Muscle of back (tissue), 11 donors: ENCODE data around the gene FADS2. TPM values are rescaled to one million over a fixed set of nuclear protein-coding genes. Genes with fewer than 3 reads are reported as not detected.

ENCODE experiments used
- DNase-seq, 3 donors: peaks; one replicate each; pipeline versions ENCODE4 v3.0.0 to v3.0.0-alpha.2; 2013
- polyA plus RNA-seq, 10 donors: library from polyadenylated mRNA; unstranded; fragments of 120-200 nt; gene quantifications; one replicate each; pipeline ENCODE4 v1.2.1, GENCODE V29; 2013; ENCODE audit not compliant: insufficient read length in 10 of 10

The FADS2 gene
- polyA plus RNA-seq, 10 donors: 75.7 to 121 (median 87.4) TPM

DNA sequence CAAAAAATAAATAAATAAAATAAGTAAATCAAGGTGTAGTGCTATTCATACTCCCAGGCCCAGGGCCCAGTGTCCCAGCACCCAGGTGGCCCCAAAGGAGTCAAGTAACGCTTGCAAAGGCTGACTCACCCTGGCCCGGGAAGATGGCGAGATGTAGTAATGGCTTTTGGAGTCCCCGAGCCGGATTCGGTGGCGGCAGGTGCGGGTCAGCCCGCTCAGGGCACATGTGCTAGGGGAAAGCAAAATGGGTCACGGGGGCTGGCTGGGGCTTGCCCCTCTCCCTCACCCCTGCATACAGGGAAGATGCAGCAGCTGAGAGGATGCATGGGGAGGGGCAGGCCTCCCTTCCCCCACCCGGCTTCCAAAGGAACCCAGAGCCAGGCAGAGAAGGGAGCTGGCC, 74.2 kb downstream of the FADS2 start:
- no peak for DNase-seq

- DNase-seq: no peak
Measured at GRCh38 chr11:61903845-61904244, 75.7 kb downstream of the FADS2 start.

DNA sequence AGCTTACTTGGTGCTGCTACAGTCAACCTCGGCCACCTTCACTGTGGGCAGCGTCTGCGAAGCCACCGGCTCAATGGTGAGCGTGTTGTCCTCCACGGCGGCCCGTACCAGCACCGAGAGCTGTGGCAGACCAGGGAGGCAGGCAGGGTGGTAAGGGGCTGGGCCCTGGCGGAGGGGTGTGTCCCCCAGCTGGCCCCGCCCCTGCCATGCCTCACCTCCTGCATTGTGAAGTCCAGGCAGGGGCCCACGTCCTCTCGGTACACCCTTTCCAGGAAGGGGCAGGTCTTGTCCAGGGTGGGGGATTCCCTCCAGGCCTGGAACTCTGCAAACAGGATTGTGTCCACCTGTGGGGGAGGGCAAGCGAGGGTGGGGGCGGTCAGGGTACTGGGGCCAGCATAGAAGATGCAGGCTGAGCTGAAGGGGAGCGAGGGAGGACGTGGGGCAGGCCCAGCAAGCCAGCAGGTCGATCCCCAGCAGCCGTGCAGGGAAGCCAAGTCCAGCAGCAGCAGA, 76.5 kb downstream of the FADS2 start:
- no peak for DNase-seq

- no peak for DNase-seq
Measured at GRCh38 chr11:61905067-61905696, 77.1 kb downstream of the FADS2 start.

- DNase-seq: no peak
Measured at GRCh38 chr11:61905801-61906521, 77.9 kb downstream of the FADS2 start.

DNA sequence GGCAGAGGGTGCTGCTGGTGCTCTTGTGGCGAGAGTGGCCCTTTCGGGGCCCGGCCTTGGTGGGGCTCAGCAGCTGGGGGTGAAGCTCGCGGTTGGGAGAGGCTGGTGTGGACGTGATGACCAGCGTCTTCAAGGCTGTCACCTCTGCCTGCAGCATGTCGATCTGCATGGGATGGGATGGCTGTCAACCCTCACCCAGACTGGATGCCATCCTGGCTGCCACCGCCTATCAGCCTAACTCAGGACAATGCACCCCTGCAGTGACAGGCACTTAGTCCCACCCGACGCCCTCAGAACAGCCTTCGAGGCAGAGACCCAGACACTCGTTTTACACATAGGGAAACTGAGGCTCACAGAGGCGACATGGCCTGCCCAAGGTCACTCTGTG, 78.4 kb downstream of the FADS2 start:
- DNase-seq: no peak

GRCh38 chr11:61907282-61907681, 79.2 kb downstream of the FADS2 start:
- DNase-seq: no peak

DNA sequence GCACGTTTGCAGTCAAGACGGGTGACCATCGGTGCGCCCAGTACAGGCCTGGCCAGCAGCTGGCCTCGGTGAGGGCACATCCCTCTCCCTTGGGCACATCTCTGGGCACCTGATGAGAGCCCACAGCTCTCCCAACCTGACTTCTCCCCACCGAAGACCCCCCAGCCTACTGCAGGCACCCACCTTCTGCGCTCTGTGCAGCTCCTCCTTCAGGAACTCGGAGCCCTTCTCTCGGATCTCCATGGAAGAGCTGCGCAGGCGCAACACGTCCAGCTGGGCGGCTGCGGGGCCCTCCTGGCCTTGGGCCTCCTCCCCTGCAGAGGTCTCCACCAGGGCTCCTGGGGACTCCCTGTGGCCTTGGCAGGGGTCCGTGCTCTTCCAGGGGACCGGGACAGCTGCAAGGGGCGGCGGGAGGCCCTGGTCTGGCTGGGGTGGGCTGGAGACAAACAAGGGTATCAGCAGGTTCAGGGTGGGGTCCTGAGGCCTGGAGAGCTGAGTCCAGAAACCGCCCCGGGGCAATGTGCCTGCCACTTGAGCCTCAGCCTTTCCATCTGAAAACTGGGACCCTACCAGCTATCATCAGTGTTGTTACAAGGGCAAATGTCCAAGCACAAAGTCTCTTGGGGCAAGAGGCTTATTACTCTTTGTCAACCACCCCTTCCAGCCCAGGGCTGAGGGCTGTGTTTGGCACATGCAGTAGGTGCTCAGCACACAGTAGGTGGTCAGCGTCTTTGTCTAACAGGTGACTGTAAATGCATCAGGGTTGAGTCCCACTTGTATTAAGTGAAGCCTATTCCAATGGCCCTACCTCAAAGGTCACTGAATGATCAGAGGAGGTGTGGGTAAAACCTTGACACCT, 80.0 kb downstream of the FADS2 start:
- DNase-seq: no peak

DNA sequence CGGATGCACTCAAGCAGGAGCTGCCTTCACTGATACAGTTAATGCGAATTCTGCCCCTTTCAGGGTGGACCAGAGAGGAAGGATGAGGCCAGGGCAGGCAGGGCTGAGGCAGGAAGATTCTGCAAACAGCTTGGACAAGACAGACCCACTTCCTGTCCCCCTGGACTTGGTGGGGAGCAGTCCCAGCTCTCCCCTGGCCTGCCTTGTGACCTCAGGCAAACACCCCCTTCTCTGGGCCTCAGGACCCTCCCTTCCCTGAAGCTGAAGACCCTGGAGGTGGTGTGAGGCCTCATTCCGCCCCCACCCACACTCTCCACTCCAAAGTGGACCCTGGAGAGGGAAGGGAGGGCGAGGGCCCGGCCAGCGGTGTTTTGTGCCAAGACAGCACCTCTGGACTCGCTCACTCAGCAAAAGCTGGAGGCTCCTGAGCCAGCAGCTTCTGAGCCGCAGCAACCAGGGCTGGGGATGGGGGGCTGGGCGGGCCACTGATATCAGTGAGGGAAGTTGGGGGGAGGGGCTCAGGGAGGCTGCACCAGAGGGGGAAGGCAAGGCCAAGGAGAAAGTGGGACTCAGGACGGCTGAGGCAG, 80.7 kb downstream of the FADS2 start:
- peak in 2 of 3 donors; percentile 73 to 89 for DNase-seq

DNA sequence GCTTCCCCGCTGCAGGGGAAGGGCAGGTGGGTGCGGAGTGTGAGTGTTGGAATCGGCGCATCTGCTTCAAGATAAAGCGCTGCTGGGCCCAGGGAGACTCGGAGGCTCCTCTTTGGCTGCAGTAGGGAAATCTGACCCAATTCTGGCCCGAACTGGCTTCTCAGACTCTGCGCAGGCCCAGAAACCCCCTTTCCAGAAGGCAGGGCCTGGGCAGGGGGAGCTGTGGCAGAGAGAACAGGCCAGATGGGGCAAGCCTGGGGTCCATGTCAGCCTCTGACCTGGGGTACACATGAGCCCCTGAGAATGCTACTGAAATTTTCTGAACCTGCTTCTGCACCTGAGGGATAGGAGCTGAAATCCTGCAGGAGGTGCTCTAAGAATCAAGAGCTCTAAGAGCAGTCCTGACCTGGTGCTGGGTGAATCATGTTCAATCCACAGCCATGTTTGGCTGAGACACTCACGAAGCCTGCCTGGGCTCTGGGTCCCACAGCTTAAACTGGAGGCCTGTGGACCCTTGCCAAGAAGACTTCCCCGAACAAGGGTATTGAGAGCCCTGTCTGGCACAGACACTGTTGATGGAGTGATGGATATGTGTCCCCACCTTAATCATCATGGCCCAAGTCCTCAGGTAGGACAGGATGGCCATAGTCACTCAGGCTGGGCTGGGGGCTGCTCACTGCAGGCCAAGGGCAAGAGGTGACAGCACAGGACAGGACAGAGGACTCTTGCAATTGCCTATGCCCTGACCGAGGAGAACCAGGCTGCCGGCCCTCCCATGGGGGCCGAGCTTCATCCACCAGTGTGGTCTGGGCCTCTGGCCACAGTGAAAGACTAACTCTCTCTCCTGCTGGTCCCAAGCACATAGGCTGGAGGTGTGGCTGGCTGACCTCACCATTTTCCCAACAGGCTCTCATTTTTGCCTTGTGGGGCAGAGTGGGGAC, 82.4 kb downstream of the FADS2 start:
- DNase-seq: peak; percentile 68 to 95 (median 89)

GRCh38 chr11:61911128-61911700, 83.1 kb downstream of the FADS2 start:
- no peak for DNase-seq

GRCh38 chr11:61911701-61912529, 83.8 kb downstream of the FADS2 start:
- peak in 1 of 3 donors; percentile 41 for DNase-seq

GRCh38 chr11:61912530-61912898, 84.4 kb downstream of the FADS2 start:
- peak in 1 of 3 donors; percentile 38 for DNase-seq

DNA sequence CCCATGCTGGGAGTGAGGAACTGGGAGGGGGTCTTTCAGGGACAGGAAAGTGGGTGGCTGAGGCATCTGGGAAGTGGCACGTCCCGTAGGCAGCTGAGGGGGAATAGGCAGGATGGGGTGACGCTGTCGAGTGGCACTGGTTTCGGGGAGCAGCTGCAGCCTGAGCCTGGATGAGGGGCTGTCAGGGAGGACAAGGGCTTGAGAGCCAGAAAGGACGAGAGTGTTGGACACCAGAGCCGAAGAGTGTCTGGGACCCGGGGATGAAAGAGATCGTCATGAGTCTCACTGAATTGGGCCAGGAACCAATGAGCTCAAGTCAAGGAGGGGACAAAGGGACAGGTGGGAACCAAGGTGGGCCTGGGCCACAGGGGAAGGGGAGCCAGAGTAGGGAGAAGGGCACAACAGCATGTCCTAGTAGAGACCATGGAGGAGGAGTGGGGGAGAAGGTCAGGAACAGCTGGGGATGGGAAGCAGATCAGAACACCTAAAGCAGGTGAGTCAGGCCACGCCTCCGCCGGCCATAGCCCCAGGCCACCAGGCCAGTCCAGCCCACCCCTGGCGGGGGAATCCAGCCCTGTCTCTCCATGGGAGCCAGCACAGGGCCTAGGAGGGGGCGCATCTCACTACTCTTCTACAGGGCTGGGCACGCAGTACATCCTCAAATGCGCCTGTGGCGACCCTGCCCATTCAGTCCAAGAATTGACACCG, 85.0 kb downstream of the FADS2 start:
- DNase-seq: peak in 1 of 3 donors; percentile 2

DNA sequence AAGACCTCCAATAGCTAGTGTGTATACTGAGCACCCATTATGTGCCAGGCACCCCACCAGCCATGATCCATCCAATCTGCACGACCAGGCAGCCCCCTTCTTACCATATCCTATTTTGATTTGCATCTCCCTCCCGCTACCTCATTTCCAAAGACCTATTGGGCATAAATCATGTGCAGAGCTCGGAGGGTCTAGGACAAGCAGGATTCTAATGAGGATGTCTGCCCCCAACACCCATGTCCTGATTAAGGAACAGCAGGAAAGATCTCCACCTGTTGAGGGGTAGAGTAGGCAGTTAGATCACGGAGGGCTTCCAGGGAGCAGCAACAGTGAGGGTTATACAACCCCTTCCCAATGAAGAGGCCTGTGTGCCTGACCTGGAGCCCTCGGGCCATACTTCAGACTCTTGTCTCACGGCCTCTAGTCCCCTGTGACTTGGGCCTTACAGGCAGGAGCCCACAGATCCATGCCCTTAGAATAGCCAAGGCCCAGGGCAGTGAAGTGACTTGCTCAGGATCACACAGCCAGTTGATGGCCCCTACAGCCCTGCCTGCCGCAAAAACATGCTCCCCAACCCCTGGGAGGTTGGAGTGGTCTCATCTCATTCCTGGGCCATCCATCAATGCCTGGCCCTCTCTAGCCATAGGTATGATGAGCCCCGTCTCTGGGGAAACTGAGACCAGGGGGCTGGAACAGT, 85.7 kb downstream of the FADS2 start:
- peak in 1 of 3 donors; percentile 3 for DNase-seq

GRCh38 chr11:61914471-61915171, 86.5 kb downstream of the FADS2 start:
- peak in 1 of 3 donors; percentile 1 for DNase-seq

DNA sequence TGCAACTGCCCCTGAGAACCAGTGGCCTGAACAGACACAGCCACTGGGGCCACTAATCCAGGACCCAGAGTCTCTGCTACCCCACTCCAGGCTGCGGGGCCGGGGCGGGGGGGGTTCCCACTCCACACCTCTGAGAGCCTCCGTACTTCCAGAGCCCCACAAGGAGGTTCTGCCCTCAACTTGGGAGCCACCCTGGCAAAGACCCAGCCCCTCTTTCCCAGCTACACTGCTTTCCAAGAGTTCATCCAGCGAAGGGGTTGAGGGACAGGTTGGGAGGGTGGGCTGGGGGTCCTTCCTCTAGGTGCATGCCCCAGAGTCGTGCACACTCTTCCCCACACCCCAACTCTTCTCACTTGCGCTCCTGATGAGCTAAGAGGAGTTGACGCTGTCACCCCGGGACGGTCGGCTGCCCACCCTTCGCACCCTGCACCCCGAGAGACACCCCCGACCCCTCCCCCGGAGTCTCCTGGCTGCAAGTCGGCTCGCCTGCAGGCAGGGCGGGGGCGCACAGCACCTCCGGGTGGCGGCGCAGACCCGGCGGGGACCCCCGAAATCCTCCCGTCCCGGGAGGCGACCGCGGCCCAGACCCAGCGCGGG, 88.7 kb downstream of the FADS2 start:
- no peak for DNase-seq
